H1 (cell line): ENCODE results near the gene RPL31. TPM values are rescaled to one million over a fixed set of nuclear protein-coding genes. Genes with fewer than 3 reads are reported as not detected.

Experiments used
- CTCF ChIA-PET: fragments of 300-600 bp; sonication (Branson Sonifier 250); formaldehyde crosslinking; loops from one replicate; lab custom pipeline; 2021; ENCODE audit not compliant: partially characterized antibody; lab: Charles Lee
- POLR2A ChIA-PET: fragments of 300-600 bp; sonication (Branson Sonifier 250); formaldehyde crosslinking; loops from one replicate; lab custom pipeline; 2021; ENCODE audit warnings: inconsistent platforms; ENCODE audit not compliant: partially characterized antibody; lab: Charles Lee
- DNase-seq, 2 experiments: peaks; one replicate each; pipeline versions ENCODE4 v3.0.0 to v3.0.0-alpha.2; 2010 to 2022; ENCODE audit warnings: low spot score in 2 of 2, low read depth in 1 of 2, mixed read lengths in 1 of 2
- FAIRE-seq: peaks from 2 replicates; lab custom pipeline; 2011; peaks lifted over from hg19 to GRCh38; lab: Jason Lieb, UNC
- H2AFZ ChIP-seq: 2 replicates; pipeline ENCODE4 v1.8.1; 2012; ENCODE audit warnings: low read length, inconsistent platforms
- H2AK5ac ChIP-seq: 2 replicates; pipeline ENCODE4 v1.6.1; 2013; ENCODE audit warnings: low read depth, low read length
- H2BK120ac ChIP-seq: replicated peaks from 2 replicates; pipeline ENCODE3; 2013; ENCODE audit warnings: low read depth, low read length, inconsistent platforms
- H2BK12ac ChIP-seq: 2 replicates; pipeline ENCODE4 v1.6.1; 2013; ENCODE audit warnings: low read depth, low read length
- H2BK15ac ChIP-seq: 2 replicates; pipeline ENCODE4 v1.6.1; 2013; ENCODE audit warnings: low read length
- H2BK20ac ChIP-seq: 2 replicates; pipeline ENCODE4 v1.6.1; 2013; ENCODE audit warnings: low read length
- H2BK5ac ChIP-seq: 2 replicates; pipeline ENCODE4 v1.6.1; 2013; ENCODE audit warnings: low read depth, low read length
- H3K14ac ChIP-seq: 2 replicates; pipeline ENCODE4 v1.6.1; 2013; ENCODE audit warnings: inconsistent platforms; ENCODE audit not compliant: insufficient read length
- H3K18ac ChIP-seq: 2 replicates; pipeline ENCODE4 v1.6.1; 2013; ENCODE audit warnings: low read length; ENCODE audit errors: extremely low read depth
- H3K23ac ChIP-seq: 2 replicates; pipeline ENCODE4 v1.6.1; 2013; ENCODE audit warnings: inconsistent platforms; ENCODE audit not compliant: insufficient read length
- H3K23me2 ChIP-seq: 2 replicates; pipeline ENCODE4 v1.6.1; 2013; ENCODE audit warnings: low read depth, low read length
- H3K27ac ChIP-seq: 2 replicates; pipeline ENCODE4 v1.6.1; 2011; ENCODE audit warnings: low read depth, low read length, inconsistent platforms
- H3K27me3 ChIP-seq, 4 experiments: replicated peaks in 1 of 4; 1 replicate in 1 of 4; 2 replicates in 3 of 4; pipeline versions ENCODE4 v1.6.1 to v1.8.1; 2011 to 2013; ENCODE audit warnings: low read length in 3 of 4, mild to moderate bottlenecking in 3 of 4, inconsistent platforms in 2 of 4, mixed read lengths in 2 of 4, moderate library complexity in 1 of 4; ENCODE audit not compliant: control insufficient read depth in 3 of 4, insufficient read depth in 3 of 4; ENCODE audit errors: extremely low read depth in 1 of 4
- H3K36me3 ChIP-seq, 4 experiments: 2 replicates each; pipeline versions ENCODE4 v1.6.1 to v1.8.1; 2011 to 2013; ENCODE audit warnings: mild to moderate bottlenecking in 4 of 4, low read length in 3 of 4, moderate library complexity in 2 of 4, control low read depth in 1 of 4, inconsistent platforms in 1 of 4; ENCODE audit not compliant: insufficient read depth in 4 of 4, control insufficient read depth in 2 of 4
- H3K4ac ChIP-seq: replicated peaks from 2 replicates; pipeline ENCODE3; 2013; ENCODE audit warnings: low read length, low read depth, mixed read lengths, inconsistent platforms; ENCODE audit not compliant: insufficient read length
- H3K4me1 ChIP-seq, 4 experiments: replicated peaks in 1 of 4; 1 replicate in 1 of 4; 2 replicates in 3 of 4; pipeline versions ENCODE4 v1.6.1 to v1.8.1; 2011 to 2013; ENCODE audit warnings: low read length in 3 of 4, inconsistent platforms in 2 of 4, mixed read lengths in 1 of 4; ENCODE audit not compliant: insufficient read depth in 4 of 4, control insufficient read depth in 3 of 4
- H3K4me2 ChIP-seq, 2 experiments: 2 replicates each; pipeline versions ENCODE4 v1.6.1 to v1.8.1; 2011 to 2013; ENCODE audit warnings: low read depth in 2 of 2, low read length in 2 of 2, control low read depth in 1 of 2, inconsistent platforms in 1 of 2, mild to moderate bottlenecking in 1 of 2; ENCODE audit not compliant: insufficient read depth in 1 of 2
- H3K4me3 ChIP-seq, 4 experiments: fragments of 200-600, 300-600 bp in 1 of 4; sonication (generic), shearing (Covaris generic), sonication (Bioruptor Twin) in 1 of 4; 2 replicates each; pipeline versions ENCODE4 v1.5.1 to v1.8.1; 2011 to 2016; ENCODE audit warnings: low read length in 4 of 4, low read depth in 3 of 4, control low read depth in 2 of 4, inconsistent platforms in 2 of 4, mild to moderate bottlenecking in 2 of 4, mixed read lengths in 1 of 4, moderate library complexity in 1 of 4; ENCODE audit not compliant: insufficient read depth in 2 of 4; ENCODE audit errors: extremely low read depth in 1 of 4
- H3K56ac ChIP-seq: replicated peaks from 2 replicates; pipeline ENCODE3; 2013; ENCODE audit warnings: low read depth, mild to moderate bottlenecking, mixed read lengths, low read length, inconsistent platforms; ENCODE audit not compliant: insufficient read length
- H3K79me1 ChIP-seq: 2 replicates; pipeline ENCODE4 v1.6.1; 2013; ENCODE audit warnings: low read depth, low read length, control low read depth
- H3K79me2 ChIP-seq, 2 experiments: 2 replicates each; pipeline versions ENCODE4 v1.6.1 to v1.8.1; 2012 to 2013; ENCODE audit warnings: low read length in 2 of 2, mild to moderate bottlenecking in 2 of 2, inconsistent platforms in 1 of 2; ENCODE audit not compliant: insufficient read depth in 2 of 2, control insufficient read depth in 1 of 2
- H3K9ac ChIP-seq, 4 experiments: replicated peaks in 1 of 4; 1 replicate in 1 of 4; 2 replicates in 3 of 4; pipeline versions ENCODE4 v1.6.1 to v1.8.1; 2011 to 2013; ENCODE audit warnings: low read depth in 3 of 4, low read length in 3 of 4, control low read depth in 2 of 4, mild to moderate bottlenecking in 2 of 4, moderate library complexity in 2 of 4, inconsistent platforms in 1 of 4; ENCODE audit errors: extremely low read depth in 1 of 4
- H3K9me3 ChIP-seq, 2 experiments: 2 replicates each; pipeline versions ENCODE4 v1.6.1 to v1.8.1; 2012 to 2013; ENCODE audit warnings: mild to moderate bottlenecking in 2 of 2, moderate library complexity in 2 of 2, control low read depth in 1 of 2, inconsistent platforms in 1 of 2, low read depth in 1 of 2, low read length in 1 of 2, mixed read lengths in 1 of 2; ENCODE audit not compliant: insufficient read depth in 2 of 2
- H4K20me1 ChIP-seq, 2 experiments: replicated peaks in 1 of 2; 2 replicates each; pipeline versions ENCODE3 to v1.8.1; 2011 to 2013; ENCODE audit warnings: inconsistent platforms in 2 of 2, low read length in 2 of 2, mild to moderate bottlenecking in 1 of 2; ENCODE audit not compliant: insufficient read depth in 2 of 2, control insufficient read depth in 1 of 2
- H4K5ac ChIP-seq: 2 replicates; pipeline ENCODE4 v1.6.1; 2013; ENCODE audit warnings: low read length, low read depth, mixed read lengths, inconsistent platforms; ENCODE audit not compliant: insufficient read length
- H4K8ac ChIP-seq: 2 replicates; pipeline ENCODE4 v1.8.0; 2013; ENCODE audit warnings: mild to moderate bottlenecking, moderate library complexity, low read length, inconsistent platforms; ENCODE audit not compliant: insufficient read depth; ENCODE audit errors: extremely low read depth
- H4K91ac ChIP-seq: replicated peaks from 2 replicates; pipeline ENCODE3; 2013; ENCODE audit warnings: low read length, mixed read lengths, inconsistent platforms; ENCODE audit not compliant: insufficient read length
- ATF2 ChIP-seq: IDR thresholded peaks from 2 replicates; pipeline ENCODE4 v1.6.1; 2012; ENCODE audit warnings: low read length, inconsistent platforms
- ATF3 ChIP-seq: IDR thresholded peaks from 2 replicates; pipeline ENCODE4 v1.6.1; 2011; ENCODE audit warnings: low read depth, mild to moderate bottlenecking, low read length; ENCODE audit not compliant: insufficient read depth
- BRCA1 ChIP-seq: IDR thresholded peaks from 2 replicates; pipeline ENCODE4 v1.6.1; 2012; ENCODE audit warnings: low read depth, low read length, improper control_type of control experiment
- CBX8 ChIP-seq: fragments of 300-800, 300-1000 bp; sonication (generic); IDR thresholded peaks from 2 replicates; pipeline ENCODE4 v1.7.1; 2016; ENCODE audit warnings: low read depth, low read length, borderline replicate concordance
- CREB1 ChIP-seq: IDR thresholded peaks from 2 replicates; pipeline ENCODE4 v1.6.1; 2012; ENCODE audit warnings: inconsistent platforms
- CTBP2 ChIP-seq: IDR thresholded peaks from 2 replicates; pipeline ENCODE4 v1.7.0; 2011; ENCODE audit warnings: borderline replicate concordance, mild to moderate bottlenecking, moderate library complexity, mixed read lengths, low read length; ENCODE audit not compliant: insufficient read depth, insufficient read length
- EZH2 ChIP-seq: fragments of 200-600 bp; sonication (generic); IDR thresholded peaks from 2 replicates; pipeline ENCODE4 v1.7.1; 2012; ENCODE audit warnings: low read depth, mild to moderate bottlenecking, moderate library complexity, low read length, inconsistent platforms; ENCODE audit not compliant: severe bottlenecking
- JUN ChIP-seq: IDR thresholded peaks from 2 replicates; pipeline ENCODE4 v1.6.1; 2011; ENCODE audit warnings: low read depth, mild to moderate bottlenecking, improper control_type of control experiment, low read length
- KDM4A ChIP-seq: IDR thresholded peaks from one replicate; pipeline ENCODE4 v1.7.1; 2012; ENCODE audit warnings: low read depth, mild to moderate bottlenecking, moderate library complexity, low read length, inconsistent platforms; ENCODE audit not compliant: severe bottlenecking
- POLR2A ChIP-seq, 2 experiments: IDR thresholded peaks; 1 replicate in 1 of 2; 2 replicates in 1 of 2; pipeline ENCODE4 v1.6.1; 2011; ENCODE audit warnings: low read depth in 2 of 2, low read length in 2 of 2, mild to moderate bottlenecking in 2 of 2; ENCODE audit errors: control extremely low read depth in 1 of 2
- SP1 ChIP-seq: IDR thresholded peaks from 2 replicates; pipeline ENCODE4 v1.6.1; 2011; ENCODE audit warnings: low read depth, low read length
- TAF7 ChIP-seq: optimal IDR thresholded peaks from 2 replicates; pipeline ENCODE3; 2011; ENCODE audit warnings: low read depth, mild to moderate bottlenecking, inconsistent platforms, low read length, moderate library complexity, borderline replicate concordance
- WGBS, 2 experiments: shearing (Covaris generic) in 1 of 2; methylation state at CpG; one replicate each; pipeline versions ENCODE4 v1.1.6 to v1.1.7; 2013 to 2015; ENCODE audit warnings: low lambda C conversion rate in 2 of 2, mixed read lengths in 2 of 2, inconsistent platforms in 1 of 2, low coverage in 1 of 2, missing lambda C conversion rate in 1 of 2; ENCODE audit not compliant: insufficient replicate concordance in 2 of 2, insufficient coverage in 1 of 2, insufficient read length in 1 of 2; ENCODE audit errors: extremely low coverage in 1 of 2, missing lambda C conversion rate in 1 of 2; 5-methylcytosine and 5-hydroxymethylcytosine counted together
- polyA plus RNA-seq, 7 experiments: library from polyadenylated mRNA; depleted of rRNA in 3 of 7; stranded (reverse) in 5 of 7; unstranded in 2 of 7; fragments of >200 nt in 5 of 7; fragments of 200-250 nt in 2 of 7; gene quantifications; 1 replicate in 5 of 7; 2 replicates in 1 of 7; 4 replicates in 1 of 7; pipeline versions ENCODE4 v1.2.1 to v1.2.3, GENCODE V29; 2011 to 2013; ENCODE audit warnings: missing spikeins in 2 of 7, mixed read lengths in 2 of 7
- total RNA-seq: library from RNA; stranded (reverse); fragmentation: NEBNext Ultra II Directional; extraction: Animal tissue kit (Norgen Biotek cat#: 25700); gene quantifications from 2 replicates; pipeline ENCODE4 v1.2.1, GENCODE V29; 2021

Gene RPL31
- total and polyA plus RNA-seq, 2 of the 8 experiments (the other 6 are each of a cell fraction or from before 2014, with no cell fraction given): 1,463 to 1,722 TPM

GRCh38 chr2:100993294-100993693 lies 8.8 kb upstream of the RPL31 start:
- H2AK5ac ChIP-seq: no peak overlapping the region
- H3K79me2 ChIP-seq: no peaks in the 10 kb centered on the region
- H2BK120ac ChIP-seq: no peak overlapping the region
- no peaks in the 10 kb centered on the region for H3K27me3 ChIP-seq
- no peak overlapping the region for H3K4ac ChIP-seq
- no peaks in the 10 kb centered on the region for H3K23me2 ChIP-seq
- no peak overlapping the region for H2BK5ac ChIP-seq
- H2AFZ ChIP-seq: no peak overlapping the region
- H3K4me2 ChIP-seq: no peak overlapping the region
- no peaks in the 10 kb centered on the region for H4K20me1 ChIP-seq
- H2BK12ac ChIP-seq: no peak overlapping the region
- peaks cover 0 to 2% (median under 1%) of the 10 kb centered on the region in 4 experiments; a peak in 2 of 7 replicates for H3K4me1 ChIP-seq
- H3K9me3 ChIP-seq: no peaks in the 10 kb centered on the region
- ChIA-PET POLR2A (interaction anchor here (7.0 kb wide), 1 partner anchor 11 kb away, joined by 63 read pairs; the partner anchor contains the start of gene RPL31), CTCF (interaction anchor here (1.4 to 1.5 kb wide), 2 partner anchors 8 to 263 kb away, joined by 3 read pairs; no protein-coding TSS in a partner anchor)
- no peak overlapping the region for H3K27ac ChIP-seq
- no peak overlapping the region for H3K18ac ChIP-seq
- no peak overlapping the region for H3K4me3 ChIP-seq
- H3K14ac ChIP-seq: no peak overlapping the region
- 94% methylated on average over 17 of the region's 17 CpGs; no CpG with 5 or more reads in 1 of the 2 experiments for WGBS, 2 experiments
- no peaks in the 10 kb centered on the region for H3K79me1 ChIP-seq
- H2BK15ac ChIP-seq: no peak overlapping the region
- H4K5ac ChIP-seq: no peak overlapping the region
- FAIRE-seq (no peak), DNase-seq (no peak)
- H4K91ac ChIP-seq: no peak overlapping the region
- H3K36me3 ChIP-seq: no peaks in the 10 kb centered on the region
- no peak overlapping the region for H4K8ac ChIP-seq
- no peak overlapping the region for H3K23ac ChIP-seq
- no peak overlapping the region for H3K56ac ChIP-seq
- no peak overlapping the region for H2BK20ac ChIP-seq
- no peak overlapping the region for H3K9ac ChIP-seq
- TF ChIP-seq KDM4A (no peak), ATF3 (no peak), EZH2 (no peak), BRCA1 (no peak), TAF7 (no peak), CBX8 (no peak), POLR2A (IDR thresholded peaks at IDR 0.05; ENCODE audit: control extremely low read depth in 1 of 2, low read depth in 2 of 2, low read length in 2 of 2) (no peak), SP1 (no peak), ATF2 (no peak), CREB1 (no peak), CTBP2 (no peak), JUN (no peak)
